ENCODE data around the gene WFIKKN1.

The WFIKKN1 gene

GRCh38 chr16:675884-676564 lies 45.2 kb downstream of the WFIKKN1 start:
- DNase-seq: no peak

GRCh38 chr16:676565-676902 lies 45.7 kb downstream of the WFIKKN1 start:
- no peak for DNase-seq

GRCh38 chr16:676913-677312 lies 46.1 kb downstream of the WFIKKN1 start:
- peak; percentile 93 for DNase-seq

- DNase-seq: peak; percentile 57
Observed at GRCh38 chr16:677316-678190, 46.8 kb downstream of the WFIKKN1 start.

GRCh38 chr16:678209-678857 lies 47.5 kb downstream of the WFIKKN1 start:
- no peak for DNase-seq

GRCh38 chr16:678858-679813 lies 48.4 kb downstream of the WFIKKN1 start:
- DNase-seq: no peak

- no peak for DNase-seq
Observed at GRCh38 chr16:679814-680624, 49.2 kb downstream of the WFIKKN1 start, which contains the start of gene STUB1. TSS of gene STUB1 (plus strand) at chr16:680410. CDS start at chr16:680526, 116 bp downstream.

- no peak for DNase-seq
Observed at GRCh38 chr16:680625-680945, 49.8 kb downstream of the WFIKKN1 start.

GRCh38 chr16:680967-681745 lies 50.4 kb downstream of the WFIKKN1 start:
- no peak for DNase-seq

GRCh38 chr16:681746-682427 lies 51.1 kb downstream of the WFIKKN1 start:
- no peak for DNase-seq

GRCh38 chr16:682493-683395 lies 52.0 kb downstream of the WFIKKN1 start:
- DNase-seq: no peak

GRCh38 chr16:683396-684070 lies 52.7 kb downstream of the WFIKKN1 start:
- no peak for DNase-seq

All from DMS79 treated with DMSO at 0.1 percent for 48 hours (cell line).